Measurements from ENCODE around the gene CRYZ. TPM values are rescaled to one million over a fixed set of nuclear protein-coding genes. Genes with fewer than 3 reads are reported as not detected.

The CRYZ gene
- total and polyA plus RNA-seq, 2 of the 4 experiments (the other 2 are of a cell fraction), result 40.6 to 43.4 TPM

DNA sequence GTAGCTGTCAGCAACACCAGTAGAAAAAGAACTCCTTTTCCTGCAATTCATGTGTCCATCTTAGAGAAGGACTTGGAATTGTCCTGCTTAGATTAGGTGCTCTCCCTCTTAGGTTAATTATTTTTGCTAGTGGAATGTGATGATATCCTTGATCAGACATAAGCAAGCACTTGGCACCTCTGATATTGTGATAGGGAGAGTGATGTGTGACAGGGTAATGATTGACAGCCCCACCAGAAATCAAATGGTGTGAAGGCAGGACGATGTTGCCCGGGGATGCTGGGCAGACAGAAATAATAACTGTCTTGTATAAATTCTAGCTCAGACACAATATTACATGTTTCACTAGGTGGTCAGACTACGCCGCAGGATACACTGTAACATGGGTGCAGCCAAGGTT is 4.5 kb upstream of the CRYZ start:
- ATAC-seq (ENCODE audit: low read depth) (no peak), DNase-seq (no peak)
- Histone ChIP-seq H3K9me3 (ENCODE audit: control insufficient read depth, insufficient read depth, low read length) (peaks cover 2% of the 10 kb centered on the region; the same call in 1 of the 2 replicates), H3K27me3 (ENCODE audit: control insufficient read depth, insufficient read depth, low read length) (no peaks in the 10 kb centered on the region), H3K18ac (ENCODE audit: low read depth, low read length) (no peak overlapping the region), H2BK120ac (ENCODE audit: low read depth, low read length) (no peak overlapping the region), H3K36me3 (ENCODE audit: control insufficient read depth, insufficient read depth, low read length) (peaks cover 26% of the 10 kb centered on the region), H3K9me1 (ENCODE audit: insufficient read depth, low read length) (no peaks in the 10 kb centered on the region), H4K8ac (ENCODE audit: low read depth in 2 of 2, low read length in 2 of 2) (no peak overlapping the region), H3K4ac (ENCODE audit: low read depth, low read length) (no peak overlapping the region), H4K20me1 (ENCODE audit: insufficient read depth, low read length) (no peaks in the 10 kb centered on the region), H3K9ac (ENCODE audit: low read depth, low read length) (no peak overlapping the region), H3K4me1 (ENCODE audit: control insufficient read depth, insufficient read depth, low read length) (0 out of 2 replicates have a peak, but pooled peaks cover 2% of the 10 kb centered on the region), H2BK20ac (ENCODE audit: low read depth, low read length) (no peak overlapping the region), H2BK5ac (ENCODE audit: low read depth, low read length, poor library complexity, severe bottlenecking) (no peak overlapping the region), H2AK5ac (ENCODE audit: low read depth, low read length) (no peak overlapping the region), H3K56ac (ENCODE audit: extremely low read depth, insufficient read depth, low read length) (no peak overlapping the region), H2AFZ (replicated peaks; ENCODE audit: low read length, poor library complexity) (no peak overlapping the region), H3K23ac (ENCODE audit: low read depth, low read length) (no peak overlapping the region), H2AK9ac (replicated peaks; ENCODE audit: low read depth, low read length, poor library complexity) (no peak overlapping the region), H4K5ac (ENCODE audit: low read depth, low read length) (no peak overlapping the region), H3K79me1 (ENCODE audit: low read depth in 1 of 2, low read length in 2 of 2) (peaks cover 17 to 28% of the 10 kb centered on the region in 2 experiments), H3K27ac (ENCODE audit: insufficient read depth, low read length) (no peak overlapping the region), H2BK15ac (ENCODE audit: low read depth, low read length) (no peak overlapping the region), H3K4me2 (ENCODE audit: low read depth, low read length) (no peak overlapping the region), H3K4me3 (ENCODE audit: insufficient read depth, low read depth, low read length) (no peak overlapping the region), H3K14ac (replicated peaks; ENCODE audit: low read depth, low read length) (no peak overlapping the region), H4K91ac (ENCODE audit: insufficient read depth, low read depth, low read length) (no peak overlapping the region)
- dilution Hi-C loops (cut with HindIII; ENCODE audit: low sequenced_read_pairs, unreplicated experiment), result no loop called here
- intact Hi-C loops (cut with micrococcal nuclease), result loop anchor here (10.0 kb wide), 1 partner anchor 153 kb away; no protein-coding TSS in a partner anchor
- ChIA-PET CTCF (no interaction called here), POLR2A (ENCODE audit: unreplicated experiment) (no interaction called here)
- BruUV-seq (replicated peaks), result no TSS peak
- in situ Hi-C loops (cut with MboI; ENCODE audit: low sequenced_read_pairs), result loop anchor here (25.0 kb wide), 1 partner anchor 550 kb away; the partner anchor contains the start of genes FPGT and LRRIQ3
- no CpG with 5 or more reads among the region's 4 CpGs for WGBS, 2 experiments (ENCODE audit: extremely low coverage in 2 of 2, insufficient read length in 1 of 2)
- TF ChIP-seq FOS (IDR thresholded peaks at IDR 0.05; ENCODE audit: low read depth, low read length) (no peak), CHD1 (IDR thresholded peaks at IDR 0.05; ENCODE audit: low read depth, low read length) (no peak), MXI1 (IDR thresholded peaks at IDR 0.05; ENCODE audit: borderline replicate concordance, low read depth, low read length) (no peak), RAD21 (IDR thresholded peaks at IDR 0.05; ENCODE audit: low read length) (no peak), CEBPB (IDR thresholded peaks at IDR 0.05; ENCODE audit: low read depth, low read length) (no peak), RFX5 (IDR thresholded peaks at IDR 0.05; ENCODE audit: low read depth, low read length) (no peak), NFE2L2 (IDR thresholded peaks at IDR 0.05; ENCODE audit: low read depth, low read length) (no peak)
- TF ChIP-seq, protein P1, sequence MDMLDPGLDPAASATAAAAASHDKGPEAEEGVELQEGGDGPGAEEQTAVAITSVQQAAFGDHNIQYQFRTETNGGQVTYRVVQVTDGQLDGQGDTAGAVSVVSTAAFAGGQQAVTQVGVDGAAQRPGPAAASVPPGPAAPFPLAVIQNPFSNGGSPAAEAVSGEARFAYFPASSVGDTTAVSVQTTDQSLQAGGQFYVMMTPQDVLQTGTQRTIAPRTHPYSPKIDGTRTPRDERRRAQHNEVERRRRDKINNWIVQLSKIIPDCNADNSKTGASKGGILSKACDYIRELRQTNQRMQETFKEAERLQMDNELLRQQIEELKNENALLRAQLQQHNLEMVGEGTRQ (IDR thresholded peaks at IDR 0.05; ENCODE audit: low read depth, low read length), result no peak

Data from IMR-90 (cell line).